Subcutaneous adipose tissue (tissue), 4 donors: ENCODE measurements around the gene MOGAT3. TPM values are rescaled to one million over a fixed set of nuclear protein-coding genes. Genes with fewer than 3 reads are reported as not detected.

Experiments used
- total RNA-seq, 4 donors: library from RNA; depleted of rRNA; stranded (reverse); fragments of >200 nt; gene quantifications; one replicate each; pipeline ENCODE4 v1.1.0, GENCODE V29; 2016
- TF ChIP-seq, protein P1 (sequence below): fragments of 450-650 bp; IDR thresholded peaks from one replicate; pipeline ENCODE4 v1.5.1; 2016; ENCODE audit warnings: low read depth, mild to moderate bottlenecking, control low read depth, antibody characterized with exemption, moderate library complexity

MOGAT3 gene
- total RNA-seq, 4 donors from 2014 or later, result not detected

- TF ChIP-seq, protein P1, sequence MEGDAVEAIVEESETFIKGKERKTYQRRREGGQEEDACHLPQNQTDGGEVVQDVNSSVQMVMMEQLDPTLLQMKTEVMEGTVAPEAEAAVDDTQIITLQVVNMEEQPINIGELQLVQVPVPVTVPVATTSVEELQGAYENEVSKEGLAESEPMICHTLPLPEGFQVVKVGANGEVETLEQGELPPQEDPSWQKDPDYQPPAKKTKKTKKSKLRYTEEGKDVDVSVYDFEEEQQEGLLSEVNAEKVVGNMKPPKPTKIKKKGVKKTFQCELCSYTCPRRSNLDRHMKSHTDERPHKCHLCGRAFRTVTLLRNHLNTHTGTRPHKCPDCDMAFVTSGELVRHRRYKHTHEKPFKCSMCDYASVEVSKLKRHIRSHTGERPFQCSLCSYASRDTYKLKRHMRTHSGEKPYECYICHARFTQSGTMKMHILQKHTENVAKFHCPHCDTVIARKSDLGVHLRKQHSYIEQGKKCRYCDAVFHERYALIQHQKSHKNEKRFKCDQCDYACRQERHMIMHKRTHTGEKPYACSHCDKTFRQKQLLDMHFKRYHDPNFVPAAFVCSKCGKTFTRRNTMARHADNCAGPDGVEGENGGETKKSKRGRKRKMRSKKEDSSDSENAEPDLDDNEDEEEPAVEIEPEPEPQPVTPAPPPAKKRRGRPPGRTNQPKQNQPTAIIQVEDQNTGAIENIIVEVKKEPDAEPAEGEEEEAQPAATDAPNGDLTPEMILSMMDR, result no peak
Observed at GRCh38 chr7:101237206-101238067, 36.6 kb upstream of the MOGAT3 start, which contains the start of gene CLDN15. CLDN15 (minus strand) TSS chr7:101237802; CDS start chr7:101237581, 221 bp downstream.

DNA sequence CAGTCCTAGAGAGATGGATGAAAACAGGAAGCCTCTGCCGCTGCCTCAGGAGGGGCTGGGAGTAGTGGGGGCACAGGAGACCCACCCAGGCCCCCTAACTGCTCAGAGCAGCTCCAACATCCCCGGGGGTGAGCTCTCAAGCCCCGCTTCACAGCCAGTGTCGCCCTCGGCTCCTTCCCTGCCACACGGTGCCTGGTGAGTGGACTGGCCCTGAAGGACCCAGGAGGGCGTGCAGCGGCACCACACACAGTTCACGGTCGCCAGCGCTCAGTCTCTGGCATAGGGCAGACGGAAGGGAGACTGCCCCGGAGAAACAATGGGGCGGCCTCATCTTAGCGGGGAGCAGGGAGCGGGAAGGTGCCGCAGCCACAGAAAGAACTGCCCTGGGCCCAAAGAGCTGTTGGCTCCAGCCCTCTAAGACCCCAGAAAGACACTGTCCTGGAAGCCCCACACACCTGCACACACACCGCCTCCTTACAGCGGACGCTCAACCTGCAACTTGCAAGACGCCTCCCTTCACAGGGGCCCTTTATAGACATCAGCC is 35.5 kb upstream of the MOGAT3 start:
- TF ChIP-seq, protein P1, result no peak

DNA sequence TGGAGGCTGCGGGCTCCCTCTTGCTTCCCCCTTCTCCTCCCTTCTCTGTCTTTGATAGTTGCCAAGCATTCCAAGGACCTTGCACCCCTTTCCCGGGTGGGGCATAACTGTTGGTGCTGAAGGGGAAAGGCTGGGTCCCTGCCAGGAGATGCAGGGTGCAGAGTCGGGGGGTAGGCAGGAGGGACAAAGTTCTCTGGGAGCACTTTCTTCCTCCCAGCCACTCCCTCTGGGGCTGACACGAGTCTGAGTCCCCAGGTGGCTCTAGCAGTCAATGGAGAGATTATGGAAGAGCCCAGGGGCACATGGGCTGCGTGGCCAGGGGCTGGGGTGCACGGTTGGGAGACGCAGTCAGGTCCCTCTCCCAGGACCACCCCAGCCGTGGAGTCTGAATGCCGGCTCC is 34.7 kb upstream of the MOGAT3 start:
- TF ChIP-seq, protein P1, result no peak

- TF ChIP-seq, protein P1, result no peak
Observed at GRCh38 chr7:101235050-101235449, 34.2 kb upstream of the MOGAT3 start.

- TF ChIP-seq, protein P1, result no peak
Observed at GRCh38 chr7:101234636-101235035, 33.8 kb upstream of the MOGAT3 start.

DNA sequence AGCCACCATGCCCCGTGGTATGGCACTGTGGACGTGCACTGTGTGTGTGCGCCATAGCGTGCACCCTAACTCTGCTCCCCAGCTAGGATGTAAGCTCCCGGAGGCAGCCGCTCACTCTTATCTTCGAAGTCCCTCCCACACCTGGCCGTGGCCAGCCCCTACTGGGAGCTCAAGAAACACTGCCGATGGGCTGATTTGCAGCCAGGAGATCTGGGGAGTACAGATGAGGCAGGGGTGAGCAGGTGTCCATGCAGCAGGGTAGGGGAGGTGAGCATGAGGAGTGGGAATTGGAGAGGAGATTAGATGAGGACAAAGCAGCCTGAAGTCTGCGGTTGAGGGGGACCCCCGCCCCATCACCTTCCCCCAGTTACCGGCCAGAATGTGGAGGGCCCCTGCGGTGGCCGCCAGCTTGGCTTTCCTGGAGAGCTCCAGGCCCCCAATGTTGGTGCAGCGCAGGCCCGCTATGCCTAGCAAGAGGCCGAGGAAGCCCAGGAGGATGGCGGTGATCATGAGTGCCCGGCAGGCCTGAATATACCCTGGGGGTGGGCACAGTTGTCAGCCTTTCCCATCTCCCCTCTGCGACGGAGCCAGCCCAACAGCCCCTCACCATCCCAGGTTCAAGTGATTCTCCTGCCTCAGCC is 33.2 kb upstream of the MOGAT3 start:
- TF ChIP-seq, protein P1, result no peak
